ENCODE data around the gene C16orf87.
"Not testable (repeated sequence)": the region's sequence is repeated elsewhere in the genome, so short reads cannot be mapped to it uniquely, and the experiment has no call there.

- not testable (repeated sequence) for TF ChIP-seq POLR2A (IDR thresholded peaks at IDR 0.05)
- peak in 1 of 3 donors; percentile 12 for TF ChIP-seq CTCF (IDR thresholded peaks at IDR 0.05)
Measured at GRCh38 chr16:46868891-46869290, 37.9 kb upstream of the C16orf87 start.
